ENCODE results near the gene PLGRKT.
A peak's percentile ranks its signal among the peaks of the same experiment; 100 is the strongest.

The PLGRKT gene

DNA sequence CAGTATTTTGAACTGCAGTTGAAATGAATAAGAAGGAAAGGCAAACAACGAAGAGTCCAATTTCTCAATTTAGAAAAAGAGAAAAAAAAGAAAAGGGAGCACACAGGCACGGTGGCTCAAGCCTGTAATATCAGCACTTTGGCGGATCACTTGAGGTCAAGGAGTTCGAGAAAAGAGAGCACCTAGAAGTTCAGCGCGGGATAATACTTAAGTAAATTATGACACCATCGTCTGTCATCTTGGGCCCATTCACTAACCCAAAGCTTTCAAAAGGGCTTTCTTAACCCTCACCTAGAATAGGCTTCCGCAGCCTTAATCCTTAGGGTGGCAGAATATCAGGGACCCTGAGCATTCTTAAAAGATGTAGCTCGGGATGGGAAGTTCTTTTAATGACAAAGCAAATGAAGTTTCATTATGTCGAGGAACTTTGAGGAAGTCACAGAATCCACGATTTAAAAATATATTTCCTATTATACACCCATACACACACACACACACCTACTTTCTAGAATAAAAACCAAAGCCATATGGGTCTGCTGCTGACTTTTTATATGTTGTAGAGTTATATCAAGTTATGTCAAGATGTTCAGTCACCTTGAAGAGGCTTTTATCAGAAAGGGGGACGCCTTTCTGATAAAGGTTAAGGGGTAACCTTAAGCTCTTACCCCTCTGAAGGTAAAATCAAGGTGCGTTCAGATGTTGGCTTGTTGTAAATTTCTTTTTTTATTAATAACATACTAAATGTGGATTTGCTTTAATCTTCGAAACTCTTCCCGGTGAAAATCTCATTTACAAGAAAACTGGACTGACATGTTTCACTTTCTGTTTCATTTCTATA lies 12.0 kb upstream of the PLGRKT start:
- TF ChIP-seq CTCF (conservative IDR thresholded peaks at IDR 0.05; ENCODE audit: low read length), result no peak
- Histone ChIP-seq H3K9ac (ENCODE audit: low read depth, low read length, poor library complexity, severe bottlenecking) (peak overlapping the region; percentile 71), H2AFZ (ENCODE audit: low read length) (peak overlapping the region; percentile 84)

GRCh38 chr9:5448461-5449435 lies 11.0 kb upstream of the PLGRKT start:
- no peaks in the 10 kb centered on the region for H3F3A ChIP-seq (ENCODE audit: low read depth)
- H2AFZ ChIP-seq (ENCODE audit: low read length), result peak overlapping the region; percentile 84; the same call in 1 of the 2 replicates
- no peaks in the 10 kb centered on the region for H3K9me2 ChIP-seq (replicated peaks; ENCODE audit: low read depth, low read length)
- H3K36me3 ChIP-seq (ENCODE audit: insufficient read depth, low read length), result no peaks in the 10 kb centered on the region
- no peaks in the 10 kb centered on the region for H3K79me2 ChIP-seq (ENCODE audit: insufficient read depth, low read length)
- peaks cover 29% of the 10 kb centered on the region for H3K4me1 ChIP-seq (ENCODE audit: insufficient read depth, low read length, poor library complexity, severe bottlenecking)
- TF ChIP-seq CTCF (conservative IDR thresholded peaks at IDR 0.05; ENCODE audit: low read length) (no peak), EZH2phosphoT487 (IDR thresholded peaks at IDR 0.05; ENCODE audit: borderline replicate concordance) (no peak)
- no peaks in the 10 kb centered on the region for H4K20me1 ChIP-seq (ENCODE audit: insufficient read depth, low read length, poor library complexity, severe bottlenecking)
- peak overlapping the region; percentile 84 for H3K4me2 ChIP-seq (ENCODE audit: low read depth, low read length, poor library complexity, severe bottlenecking)
- no peaks in the 10 kb centered on the region for H3K9me3 ChIP-seq (ENCODE audit: insufficient read depth, low read depth, low read length)
- no peak overlapping the region for H3K9ac ChIP-seq (ENCODE audit: low read depth, low read length, poor library complexity, severe bottlenecking)
- no peaks in the 10 kb centered on the region for H3K27me3 ChIP-seq (ENCODE audit: insufficient read depth, low read length, poor library complexity, severe bottlenecking)
- no peak overlapping the region for H3K4me3 ChIP-seq (ENCODE audit: low read length, poor library complexity, severe bottlenecking)

More for the DNA sequence above, 12.0 kb upstream of the PLGRKT start:
- Histone ChIP-seq H3F3A (ENCODE audit: low read depth) (no peaks in the 10 kb centered on the region), H3K4me3 (ENCODE audit: low read length, poor library complexity, severe bottlenecking) (peak overlapping the region; percentile 84), H3K9me3 (ENCODE audit: insufficient read depth, low read depth, low read length) (no peaks in the 10 kb centered on the region), H3K79me2 (ENCODE audit: insufficient read depth, low read length) (no peaks in the 10 kb centered on the region), H3K4me1 (ENCODE audit: insufficient read depth, low read length, poor library complexity, severe bottlenecking) (peaks cover 29% of the 10 kb centered on the region), H4K20me1 (ENCODE audit: insufficient read depth, low read length, poor library complexity, severe bottlenecking) (no peaks in the 10 kb centered on the region), H3K36me3 (ENCODE audit: insufficient read depth, low read length) (no peaks in the 10 kb centered on the region), H3K27me3 (ENCODE audit: insufficient read depth, low read length, poor library complexity, severe bottlenecking) (no peaks in the 10 kb centered on the region), H3K9me2 (replicated peaks; ENCODE audit: low read depth, low read length) (no peaks in the 10 kb centered on the region), H3K4me2 (ENCODE audit: low read depth, low read length, poor library complexity, severe bottlenecking) (peak overlapping the region; percentile 84)

DNA sequence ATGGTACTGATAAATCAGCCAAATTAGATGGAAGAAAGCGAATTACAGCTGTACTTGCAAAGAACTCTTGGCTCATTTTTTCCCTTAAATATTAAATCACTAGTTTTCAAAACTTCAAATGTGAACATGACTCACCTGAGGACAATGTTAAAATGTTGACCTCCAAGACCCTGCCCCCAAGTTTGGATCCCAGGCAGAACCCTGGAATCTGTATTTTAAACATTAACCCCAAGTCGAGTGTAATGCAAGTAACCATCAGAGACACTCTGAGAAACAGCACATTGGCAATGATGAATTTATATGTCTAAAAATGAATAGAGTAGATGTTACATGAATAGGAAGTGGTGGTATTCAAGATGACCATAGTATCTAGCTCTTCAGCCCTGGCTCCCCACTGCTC lies 10.3 kb upstream of the PLGRKT start:
- Histone ChIP-seq H3K9ac (ENCODE audit: low read depth, low read length, poor library complexity, severe bottlenecking) (no peak overlapping the region), H3F3A (ENCODE audit: low read depth) (no peaks in the 10 kb centered on the region), H3K9me2 (replicated peaks; ENCODE audit: low read depth, low read length) (no peaks in the 10 kb centered on the region), H3K27me3 (ENCODE audit: insufficient read depth, low read length, poor library complexity, severe bottlenecking) (no peaks in the 10 kb centered on the region), H3K4me3 (ENCODE audit: low read length, poor library complexity, severe bottlenecking) (no peak overlapping the region), H3K4me1 (ENCODE audit: insufficient read depth, low read length, poor library complexity, severe bottlenecking) (peaks cover 29% of the 10 kb centered on the region), H3K36me3 (ENCODE audit: insufficient read depth, low read length) (no peaks in the 10 kb centered on the region), H3K4me2 (ENCODE audit: low read depth, low read length, poor library complexity, severe bottlenecking) (no peak overlapping the region), H2AFZ (ENCODE audit: low read length) (peak overlapping the region; percentile 14; the same call in 1 of the 2 replicates), H3K9me3 (ENCODE audit: insufficient read depth, low read depth, low read length) (no peaks in the 10 kb centered on the region), H4K20me1 (ENCODE audit: insufficient read depth, low read length, poor library complexity, severe bottlenecking) (no peaks in the 10 kb centered on the region), H3K79me2 (ENCODE audit: insufficient read depth, low read length) (no peaks in the 10 kb centered on the region)
- no peak for TF ChIP-seq CTCF (conservative IDR thresholded peaks at IDR 0.05; ENCODE audit: low read length)
- no peak for TF ChIP-seq EZH2phosphoT487 (IDR thresholded peaks at IDR 0.05; ENCODE audit: borderline replicate concordance)
